NCI-H345 treated with DMSO at 0.1 percent for 48 hours (cell line): ENCODE data around the gene SLC16A10.
"Not testable (repeated sequence)": the region's sequence is repeated elsewhere in the genome, so short reads cannot be mapped to it uniquely, and the experiment has no call there.

Source experiments
- DNase-seq: peaks from one replicate; lab custom pipeline; 2025; ENCODE audit not compliant: unreplicated experiment; lab: John Stamatoyannopoulos, UW

The SLC16A10 gene

DNA sequence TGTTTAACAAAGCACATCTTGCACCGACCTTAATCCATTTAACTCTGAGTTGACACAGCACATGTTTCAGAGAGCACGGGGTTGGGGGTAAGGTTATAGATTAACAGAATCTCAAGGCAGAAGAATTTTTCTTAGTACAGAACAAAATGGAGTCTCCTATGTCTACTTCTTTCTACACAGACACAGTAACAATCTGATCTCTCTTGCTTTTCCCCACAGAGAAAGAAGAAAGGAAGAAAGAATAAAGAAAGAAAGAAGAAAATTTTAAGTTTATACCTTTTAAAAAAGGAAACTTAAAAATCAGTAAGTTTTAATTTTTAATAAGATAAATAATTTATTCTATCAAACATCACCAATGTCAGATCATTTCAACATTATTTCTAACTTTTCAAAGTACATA is 168.5 kb downstream of the SLC16A10 start:
- DNase-seq, result not testable (repeated sequence)

DNA sequence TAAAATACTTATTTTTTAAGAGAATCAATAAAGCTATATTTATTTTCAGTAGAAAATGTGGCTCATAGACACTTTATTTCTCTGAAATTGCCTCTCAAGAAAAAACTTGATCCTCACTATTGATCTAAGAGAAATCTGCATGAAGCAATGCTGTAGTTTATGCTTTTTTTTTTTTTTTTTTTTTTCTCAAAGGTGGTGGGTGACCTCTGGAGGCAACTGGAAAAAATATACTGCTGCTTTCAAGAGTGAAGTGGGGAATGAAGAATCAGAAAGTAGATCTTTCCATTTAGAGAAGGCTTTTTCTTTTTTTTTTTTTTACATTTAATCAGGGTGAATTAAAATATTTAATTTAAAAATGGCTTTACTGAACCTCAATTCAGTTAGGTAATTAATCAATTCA is 169.3 kb downstream of the SLC16A10 start:
- DNase-seq, result no peak

DNA sequence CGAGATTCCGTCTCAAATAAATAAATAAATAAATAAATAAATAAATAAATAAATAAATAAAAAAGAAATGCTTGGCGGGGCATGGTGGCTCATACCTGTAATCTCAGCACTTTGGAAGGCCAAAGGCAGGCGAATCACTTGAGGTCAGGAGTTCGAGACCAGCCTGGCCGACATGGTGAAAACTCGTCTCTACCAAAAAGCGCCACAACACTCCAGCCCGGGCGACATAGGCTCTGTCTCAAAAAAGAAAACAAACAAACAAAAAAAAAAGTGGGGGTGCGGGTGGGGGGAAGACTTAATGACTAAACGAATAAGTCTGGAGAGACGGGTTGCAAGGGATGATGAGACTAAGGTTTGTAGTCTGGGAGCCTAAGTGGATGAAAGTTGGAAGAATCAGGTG is 170.7 kb downstream of the SLC16A10 start:
- no peak for DNase-seq

DNA sequence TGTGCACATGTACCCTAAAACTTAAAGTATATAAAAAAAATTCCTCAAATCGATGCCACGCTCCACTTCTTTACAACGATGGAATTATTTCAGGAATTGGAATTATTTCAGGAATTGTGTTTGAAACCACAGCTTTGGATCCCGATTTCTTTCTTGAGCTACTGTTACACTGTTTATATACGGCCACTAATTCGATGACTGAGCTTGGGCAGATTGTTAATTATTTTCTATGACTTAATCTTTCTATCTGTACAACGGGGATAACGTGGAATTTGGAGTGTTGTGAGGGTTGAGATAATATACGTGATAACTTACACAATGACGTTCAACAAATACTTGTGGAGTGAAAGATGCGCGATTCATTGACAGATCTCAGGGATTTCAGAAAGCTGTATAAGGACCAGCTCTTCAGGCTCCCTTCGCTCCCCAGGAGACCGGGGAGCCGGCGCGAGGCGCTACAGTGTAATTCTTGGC is 171.3 kb downstream of the SLC16A10 start:
- no peak for DNase-seq

GRCh38 chr6:111259089-111259831 is 172.0 kb downstream of the SLC16A10 start:
- DNase-seq, result peak; percentile 97

DNA sequence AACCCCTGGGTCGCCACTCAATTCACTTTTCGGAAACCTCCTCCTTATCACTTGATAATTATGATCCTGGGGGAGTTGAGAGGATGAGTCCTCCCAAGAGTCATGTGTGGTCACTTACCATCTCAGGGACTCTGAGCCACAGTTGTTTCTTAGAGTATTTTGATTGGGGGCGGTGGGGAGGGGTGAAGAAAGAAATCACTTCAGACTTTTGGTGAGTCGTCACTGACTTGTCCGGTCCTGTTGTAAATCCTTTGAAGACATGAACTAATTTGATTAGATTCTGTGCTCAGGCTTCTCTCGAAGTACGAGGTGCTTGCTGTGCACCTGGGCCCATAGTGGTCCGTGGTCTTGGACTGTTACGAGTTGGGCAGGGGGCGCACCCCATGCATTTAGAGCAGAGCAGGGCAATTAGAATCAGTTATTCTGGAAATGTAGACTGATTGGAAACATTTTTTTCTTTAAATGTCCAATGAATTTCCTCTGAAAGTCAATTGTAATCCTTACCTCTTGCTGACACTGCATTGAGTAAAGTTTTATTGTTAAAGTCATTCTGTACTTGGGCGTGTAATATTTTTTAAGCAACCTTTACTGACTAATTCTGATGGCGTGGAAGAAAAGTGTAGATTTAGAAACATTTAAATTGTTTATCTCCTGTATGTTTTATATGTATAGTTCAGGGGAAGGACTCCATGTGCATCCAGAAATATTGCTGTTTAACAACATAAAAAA is 173.4 kb downstream of the SLC16A10 start:
- DNase-seq, result no peak

- DNase-seq, result no peak
Observed at GRCh38 chr6:111263837-111264236, 176.5 kb downstream of the SLC16A10 start.

- DNase-seq, result no peak
Observed at GRCh38 chr6:111265842-111266241, 178.5 kb downstream of the SLC16A10 start.

DNA sequence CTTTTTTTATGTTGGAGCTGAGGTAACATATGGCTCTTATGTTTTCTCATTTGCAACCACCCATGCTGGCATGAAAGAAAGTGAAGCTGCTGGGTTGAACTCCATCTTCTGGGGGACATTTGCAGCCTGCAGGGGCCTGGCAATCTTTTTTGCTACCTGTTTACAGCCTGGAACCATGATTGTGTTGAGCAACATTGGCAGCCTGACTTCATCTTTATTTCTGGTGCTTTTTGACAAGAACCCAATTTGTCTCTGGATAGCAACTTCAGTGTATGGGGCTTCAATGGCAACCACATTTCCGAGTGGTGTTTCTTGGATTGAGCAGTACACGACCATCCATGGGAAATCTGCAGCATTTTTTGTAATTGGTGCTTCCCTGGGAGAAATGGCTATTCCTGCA is 179.0 kb downstream of the SLC16A10 start:
- no peak for DNase-seq

DNA sequence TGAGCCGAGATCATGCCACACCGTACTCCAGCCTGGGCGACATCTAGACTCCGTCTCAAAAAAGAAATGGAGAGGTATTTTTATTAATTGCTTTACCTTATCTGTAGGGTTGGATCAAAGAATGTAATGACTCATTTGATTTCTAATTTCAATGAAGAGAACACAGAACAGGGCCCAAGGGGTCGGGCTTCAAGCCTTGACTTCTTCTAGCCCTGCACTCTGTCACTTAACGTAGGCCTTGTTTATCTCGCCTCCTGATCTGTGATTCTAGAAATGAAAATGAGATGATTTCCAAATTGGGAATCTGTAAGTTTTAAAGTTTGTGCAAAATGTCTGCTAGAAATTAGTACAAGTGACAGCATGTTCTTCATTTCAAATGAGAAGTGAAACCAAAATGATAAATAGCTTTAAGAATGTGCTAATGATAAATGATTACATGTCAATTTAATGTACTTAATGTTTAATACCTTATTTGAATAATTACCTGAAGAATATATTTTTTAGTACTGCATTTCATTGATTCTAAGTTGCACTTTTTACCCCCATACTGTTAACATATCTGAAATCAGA is 180.5 kb downstream of the SLC16A10 start:
- DNase-seq, result no peak

GRCh38 chr6:111269401-111269970 is 182.2 kb downstream of the SLC16A10 start:
- no peak for DNase-seq

GRCh38 chr6:111270121-111270520 is 182.8 kb downstream of the SLC16A10 start:
- no peak for DNase-seq

GRCh38 chr6:111274593-111275217 is 187.4 kb downstream of the SLC16A10 start:
- DNase-seq, result no peak

- no peak for DNase-seq
Observed at GRCh38 chr6:111276335-111276734, 189.0 kb downstream of the SLC16A10 start.

GRCh38 chr6:111276736-111277135 is 189.4 kb downstream of the SLC16A10 start:
- DNase-seq, result no peak

DNA sequence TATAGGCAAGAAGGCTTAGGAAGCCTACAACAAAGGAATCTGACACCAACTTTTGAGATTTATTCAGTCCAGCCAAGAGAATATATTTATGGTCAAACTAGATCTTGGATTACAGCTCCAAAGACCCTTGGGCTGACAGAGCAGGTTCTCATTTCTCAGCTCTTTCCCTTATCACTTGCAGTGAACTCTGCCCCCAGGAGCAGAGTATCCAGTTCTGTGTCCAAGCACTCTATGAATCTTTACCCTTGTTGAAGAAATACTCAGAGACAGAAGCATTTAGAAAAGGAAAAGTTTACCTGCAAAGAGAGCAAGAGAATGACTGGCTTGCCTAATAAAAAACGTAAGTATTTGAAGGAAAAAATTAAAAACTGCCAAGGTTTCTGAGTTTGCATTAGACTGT is 190.5 kb downstream of the SLC16A10 start:
- DNase-seq, result no peak

- no peak for DNase-seq
Observed at GRCh38 chr6:111278731-111279130, 191.4 kb downstream of the SLC16A10 start.

GRCh38 chr6:111280445-111280955 is 193.2 kb downstream of the SLC16A10 start:
- no peak for DNase-seq
